Calu3 (cell line): ENCODE measurements around the gene SLC22A23. TPM values are rescaled to one million over a fixed set of nuclear protein-coding genes. Genes with fewer than 3 reads are reported as not detected.

ENCODE experiments used
- BruUV-seq: library from RNA; stranded (reverse); fragments of 400-500 nt; replicated peaks from 2 replicates; lab custom pipeline; 2021; lab: Mats Ljungman, UMichigan
- CTCF ChIA-PET: fragments of 300-600 bp; sonication (Branson Sonifier 250); formaldehyde crosslinking; loops from one replicate; lab custom pipeline; 2022; ENCODE audit warnings: antibody characterized with exemption; lab: Charles Lee
- DNase-seq: peaks from one replicate; pipeline ENCODE4 v3.0.0; 2022
- H3K27ac Mint-ChIP-seq: one replicate; pipeline ENCODE4 v1.8.0; 2022; ENCODE audit warnings: mixed read lengths; ENCODE audit not compliant: unreplicated experiment
- H3K27me3 Mint-ChIP-seq: one replicate; pipeline ENCODE4 v1.8.0; 2022; ENCODE audit warnings: mixed read lengths; ENCODE audit not compliant: unreplicated experiment
- H3K36me3 Mint-ChIP-seq: one replicate; pipeline ENCODE4 v1.8.0; 2022; ENCODE audit warnings: mild to moderate bottlenecking, moderate library complexity, mixed read lengths; ENCODE audit not compliant: insufficient read depth, unreplicated experiment
- H3K4me1 Mint-ChIP-seq: one replicate; pipeline ENCODE4 v1.8.0; 2022; ENCODE audit warnings: mild to moderate bottlenecking, low read depth, mixed read lengths; ENCODE audit not compliant: unreplicated experiment
- H3K4me3 Mint-ChIP-seq: one replicate; pipeline ENCODE4 v1.8.0; 2022; ENCODE audit warnings: mild to moderate bottlenecking, low read depth, moderate library complexity, mixed read lengths; ENCODE audit not compliant: unreplicated experiment
- H3K9me3 Mint-ChIP-seq: one replicate; pipeline ENCODE4 v1.8.0; 2022; ENCODE audit warnings: low read depth, mixed read lengths; ENCODE audit not compliant: unreplicated experiment
- CTCF ChIP-seq: fragments of 200-600 bp; IDR thresholded peaks from one replicate; pipeline ENCODE4 v1.8.0; 2022; ENCODE audit warnings: antibody characterized with exemption; ENCODE audit not compliant: unreplicated experiment
- intact Hi-C: fragments of 100-400 bp; cut with micrococcal nuclease; formaldehyde crosslinking; loops from one replicate; pipeline ENCODE4 v1.10.0; 2022; ENCODE audit not compliant: unreplicated experiment
- total RNA-seq: library from RNA; stranded (reverse); gene quantifications from 2 replicates; pipeline ENCODE4 v1.2.3, GENCODE V29; 2022

The SLC22A23 gene
- total RNA-seq, 1 experiment from 2014 or later: 3.9 TPM

- H3K27me3 Mint-ChIP-seq: no peaks in the 10 kb centered on the region
- intact Hi-C loops: loop anchor here (10.0 kb wide), 1 partner anchor 145 kb away; no protein-coding TSS in a partner anchor
- no peak overlapping the region for H3K4me3 Mint-ChIP-seq
Measured at GRCh38 chr6:3270258-3270657, 186.6 kb downstream of the SLC22A23 start.

GRCh38 chr6:3269281-3269975 lies 187.4 kb downstream of the SLC22A23 start:
- no peak overlapping the region for H3K4me3 Mint-ChIP-seq
- no peak overlapping the region for H3K27ac Mint-ChIP-seq
- intact Hi-C loops: no loop called here
- TF ChIP-seq CTCF: no peak
- no peaks in the 10 kb centered on the region for H3K4me1 Mint-ChIP-seq
- BruUV-seq: no TSS peak
- CTCF ChIA-PET: no interaction called here
- no peaks in the 10 kb centered on the region for H3K27me3 Mint-ChIP-seq
- no peaks in the 10 kb centered on the region for H3K9me3 Mint-ChIP-seq
- no peak for DNase-seq
- peaks cover 39% of the 10 kb centered on the region for H3K36me3 Mint-ChIP-seq

More at GRCh38 chr6:3270258-3270657, 186.6 kb downstream of the SLC22A23 start:
- no peak for DNase-seq
- H3K36me3 Mint-ChIP-seq: peaks cover 39% of the 10 kb centered on the region
- no peak for TF ChIP-seq CTCF
- no peaks in the 10 kb centered on the region for H3K9me3 Mint-ChIP-seq
- no peak overlapping the region for H3K27ac Mint-ChIP-seq
- no peaks in the 10 kb centered on the region for H3K4me1 Mint-ChIP-seq
- no TSS peak for BruUV-seq
- CTCF ChIA-PET: no interaction called here

- Mint-ChIP-seq H3K4me1 (peaks cover 1% of the 10 kb centered on the region), H3K36me3 (peaks cover 39% of the 10 kb centered on the region), H3K9me3 (no peaks in the 10 kb centered on the region), H3K27me3 (no peaks in the 10 kb centered on the region), H3K4me3 (no peak overlapping the region), H3K27ac (no peak overlapping the region)
- CTCF ChIA-PET: no interaction called here
- no TSS peak for BruUV-seq
- DNase-seq: no peak
- intact Hi-C loops: no loop called here
- TF ChIP-seq CTCF: no peak
Measured at GRCh38 chr6:3268680-3269079, 188.2 kb downstream of the SLC22A23 start.

- Mint-ChIP-seq H3K9me3 (no peaks in the 10 kb centered on the region), H3K36me3 (peaks cover 38% of the 10 kb centered on the region), H3K27ac (no peak overlapping the region), H3K27me3 (no peaks in the 10 kb centered on the region), H3K4me1 (peaks cover 9% of the 10 kb centered on the region), H3K4me3 (no peak overlapping the region)
- no TSS peak for BruUV-seq
- intact Hi-C loops: no loop called here
- CTCF ChIA-PET: no interaction called here
- DNase-seq: no peak
- TF ChIP-seq CTCF: no peak
Measured at GRCh38 chr6:3267162-3267561, 189.7 kb downstream of the SLC22A23 start.
